Liver (tissue), 9 donors: ENCODE results near the gene LCN6. TPM values are rescaled to one million over a fixed set of nuclear protein-coding genes. Genes with fewer than 3 reads are reported as not detected.
"Not testable (repeated sequence)": the region's sequence is repeated elsewhere in the genome, so short reads cannot be mapped to it uniquely, and the experiment has no call there.

Experiments used
- DNase-seq: peaks from one replicate; pipeline ENCODE4 v3.0.0-alpha.2; 2017; ENCODE audit warnings: low spot score
- H3K27ac ChIP-seq, 2 donors: one replicate each; pipeline ENCODE4 v1.7.0; 2013; ENCODE audit warnings: inconsistent platforms in 2 of 2, low read length in 2 of 2, control low read depth in 1 of 2, low read depth in 1 of 2, mild to moderate bottlenecking in 1 of 2
- H3K27me3 ChIP-seq, 4 donors: one replicate each; pipeline versions ENCODE4 v1.6.1 to v1.7.0; 2013; ENCODE audit warnings: low read length in 3 of 4, inconsistent platforms in 1 of 4, mild to moderate bottlenecking in 1 of 4, moderate library complexity in 1 of 4; ENCODE audit not compliant: control insufficient read depth in 4 of 4, insufficient read depth in 4 of 4
- H3K36me3 ChIP-seq, 4 donors: one replicate each; pipeline versions ENCODE4 v1.6.1 to v1.7.0; 2013; ENCODE audit warnings: low read length in 3 of 4, mild to moderate bottlenecking in 3 of 4, low read depth in 1 of 4, moderate library complexity in 1 of 4; ENCODE audit not compliant: control insufficient read depth in 4 of 4, insufficient read depth in 3 of 4
- H3K4me1 ChIP-seq, 4 donors: one replicate each; pipeline versions ENCODE4 v1.6.1 to v1.7.0; 2013; ENCODE audit warnings: low read length in 3 of 4, mild to moderate bottlenecking in 3 of 4, moderate library complexity in 1 of 4; ENCODE audit not compliant: control insufficient read depth in 4 of 4, insufficient read depth in 4 of 4
- H3K4me3 ChIP-seq, 3 donors: one replicate each; pipeline versions ENCODE4 v1.6.1 to v1.7.0; 2013; ENCODE audit warnings: low read length in 3 of 3, control low read depth in 1 of 3, low read depth in 1 of 3, mild to moderate bottlenecking in 1 of 3
- H3K9ac ChIP-seq, 2 donors: one replicate each; pipeline ENCODE4 v1.7.0; 2013; ENCODE audit warnings: low read length in 2 of 2, mild to moderate bottlenecking in 2 of 2, moderate library complexity in 2 of 2, control low read depth in 1 of 2, low read depth in 1 of 2
- H3K9me3 ChIP-seq, 4 donors: one replicate each; pipeline versions ENCODE4 v1.6.1 to v1.7.0; 2013; ENCODE audit warnings: low read length in 3 of 4; ENCODE audit not compliant: control insufficient read depth in 4 of 4
- EGR1 ChIP-seq, 2 donors: IDR thresholded peaks; 2 replicates each; pipeline ENCODE4 v1.6.1; 2016 to 2018; ENCODE audit warnings: antibody characterized with exemption in 2 of 2, low read depth in 2 of 2
- FOXA1 ChIP-seq: IDR thresholded peaks from 2 replicates; pipeline ENCODE4 v1.6.1; 2016; ENCODE audit warnings: antibody characterized with exemption
- FOXA2 ChIP-seq: IDR thresholded peaks from 2 replicates; pipeline ENCODE4 v1.6.1; 2016; ENCODE audit warnings: antibody characterized with exemption
- GABPA ChIP-seq, 2 donors: IDR thresholded peaks in 1 of 2; conservative IDR thresholded peaks in 1 of 2; 2 replicates each; pipeline ENCODE4 v1.6.1; 2016; ENCODE audit warnings: antibody characterized with exemption in 2 of 2, mild to moderate bottlenecking in 1 of 2, moderate library complexity in 1 of 2
- HNF4A ChIP-seq, 2 donors: conservative IDR thresholded peaks; 2 replicates each; pipeline ENCODE4 v1.6.1; 2016; ENCODE audit warnings: antibody characterized with exemption in 2 of 2, mild to moderate bottlenecking in 2 of 2
- HNF4G ChIP-seq: IDR thresholded peaks from 2 replicates; pipeline ENCODE4 v1.6.1; 2016; ENCODE audit warnings: antibody characterized with exemption
- JUND ChIP-seq, 2 donors: IDR thresholded peaks; 2 replicates each; pipeline ENCODE4 v1.6.1; 2016; ENCODE audit warnings: antibody characterized with exemption in 2 of 2
- RAD21 ChIP-seq, 2 donors: IDR thresholded peaks; 2 replicates each; pipeline ENCODE4 v1.6.1; 2016; ENCODE audit warnings: antibody characterized with exemption in 2 of 2, mild to moderate bottlenecking in 2 of 2
- TAF1 ChIP-seq: conservative IDR thresholded peaks from 2 replicates; pipeline ENCODE4 v1.6.1; 2016; ENCODE audit warnings: antibody characterized with exemption, mild to moderate bottlenecking
- YY1 ChIP-seq: IDR thresholded peaks from 2 replicates; pipeline ENCODE4 v1.6.1; 2016; ENCODE audit warnings: antibody characterized with exemption, mild to moderate bottlenecking
- WGBS: extraction: QIAGEN DNeasy Blood & Tissue Kit; methylation state at CpG from one replicate; pipeline ENCODE4 v1.1.7; 2013; 5-methylcytosine and 5-hydroxymethylcytosine counted together
- polyA plus RNA-seq, 2 donors: library from polyadenylated mRNA; stranded (reverse) in 1 of 2; unstranded in 1 of 2; fragments of 200-250 nt in 1 of 2; fragments of >200 nt in 1 of 2; fragmentation: Nextera tagmentation in 1 of 2; extraction: Ambion mirVana in 1 of 2; gene quantifications; one replicate each; pipeline versions ENCODE4 v1.2.1 to v1.2.3, GENCODE V29; 2013 to 2015
- total RNA-seq, 2 donors: library from RNA; depleted of rRNA; stranded (reverse); fragments of >200 nt; gene quantifications; one replicate each; pipeline ENCODE4 v1.2.3, GENCODE V29; 2014
- TF ChIP-seq, protein P1 (sequence below): IDR thresholded peaks from 2 replicates; pipeline ENCODE4 v1.6.1; 2016; ENCODE audit warnings: antibody characterized with exemption
- TF ChIP-seq, protein P2 (sequence below): IDR thresholded peaks from 2 replicates; pipeline ENCODE4 v1.6.1; 2016; ENCODE audit warnings: antibody characterized with exemption
- TF ChIP-seq, protein P3 (sequence below): fragments of 150-350 bp; IDR thresholded peaks from 2 replicates; pipeline ENCODE4 v1.5.1; 2017; ENCODE audit warnings: improper control_type of control experiment, low read depth, low read length; ENCODE audit not compliant: missing input control
- TF ChIP-seq, protein P4 (sequence below): IDR thresholded peaks from 2 replicates; pipeline ENCODE4 v1.6.1; 2016; ENCODE audit warnings: antibody characterized with exemption
- donor health status: healthy.
- donor health status: healthy.
- donor health status: healthy.
- donor health status: healthy.
- donor health status: healthy.

The LCN6 gene
- total and polyA plus RNA-seq, 4 donors, result 0.14 to 0.32 TPM; not detected in 2

- Histone ChIP-seq H3K4me1 (no peaks in the 10 kb centered on the region), H3K9ac (no peak overlapping the region), H3K4me3 (no peak overlapping the region), H3K27ac (no peak overlapping the region), H3K9me3 (peaks cover 0 to 8% (median 1%) of the 10 kb centered on the region in 4 donors), H3K36me3 (no peaks in the 10 kb centered on the region), H3K27me3 (no peaks in the 10 kb centered on the region)
- TF ChIP-seq JUND (IDR thresholded peaks at IDR 0.05) (no peak), GABPA (IDR thresholded peaks at IDR 0.05 in 1 of 2, conservative IDR thresholded peaks at IDR 0.05 in 1 of 2) (no peak), HNF4A (conservative IDR thresholded peaks at IDR 0.05) (no peak), FOXA2 (no peak), HNF4G (no peak), TAF1 (no peak)
- TF ChIP-seq, protein P1, sequence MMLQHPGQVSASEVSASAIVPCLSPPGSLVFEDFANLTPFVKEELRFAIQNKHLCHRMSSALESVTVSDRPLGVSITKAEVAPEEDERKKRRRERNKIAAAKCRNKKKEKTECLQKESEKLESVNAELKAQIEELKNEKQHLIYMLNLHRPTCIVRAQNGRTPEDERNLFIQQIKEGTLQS, result no peak
- 96% methylated on average over 4 of the region's 4 CpGs for WGBS
- no peak for DNase-seq
Measured at GRCh38 chr9:136756134-136756438, 7.8 kb upstream of the LCN6 start.

GRCh38 chr9:136755302-136756133 lies 7.2 kb upstream of the LCN6 start:
- H3K4me1 ChIP-seq, H3K4me3 ChIP-seq, H3K27me3 ChIP-seq, H3K27ac ChIP-seq, H3K36me3 ChIP-seq, H3K9ac ChIP-seq, DNase-seq: not testable (repeated sequence)
- peaks cover 0 to 10% (median 1%) of the 10 kb centered on the region in 4 donors for H3K9me3 ChIP-seq
- 94% methylated on average over 22 of the region's 22 CpGs for whole genome bisulfite sequencing

GRCh38 chr9:136754626-136755301 lies 6.4 kb upstream of the LCN6 start:
- no peak for DNase-seq
- Histone ChIP-seq H3K9me3 (peaks cover 0 to 10% (median 1%) of the 10 kb centered on the region in 4 donors), H3K27me3 (no peaks in the 10 kb centered on the region), H3K27ac (no peak overlapping the region), H3K4me3 (no peak overlapping the region), H3K4me1 (no peaks in the 10 kb centered on the region), H3K36me3 (no peaks in the 10 kb centered on the region), H3K9ac (no peak overlapping the region)
- TF ChIP-seq, protein P2, sequence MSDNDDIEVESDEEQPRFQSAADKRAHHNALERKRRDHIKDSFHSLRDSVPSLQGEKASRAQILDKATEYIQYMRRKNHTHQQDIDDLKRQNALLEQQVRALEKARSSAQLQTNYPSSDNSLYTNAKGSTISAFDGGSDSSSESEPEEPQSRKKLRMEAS, result no peak
- no peak for TF ChIP-seq GABPA (IDR thresholded peaks at IDR 0.05 in 1 of 2, conservative IDR thresholded peaks at IDR 0.05 in 1 of 2)
- TF ChIP-seq, protein P3, sequence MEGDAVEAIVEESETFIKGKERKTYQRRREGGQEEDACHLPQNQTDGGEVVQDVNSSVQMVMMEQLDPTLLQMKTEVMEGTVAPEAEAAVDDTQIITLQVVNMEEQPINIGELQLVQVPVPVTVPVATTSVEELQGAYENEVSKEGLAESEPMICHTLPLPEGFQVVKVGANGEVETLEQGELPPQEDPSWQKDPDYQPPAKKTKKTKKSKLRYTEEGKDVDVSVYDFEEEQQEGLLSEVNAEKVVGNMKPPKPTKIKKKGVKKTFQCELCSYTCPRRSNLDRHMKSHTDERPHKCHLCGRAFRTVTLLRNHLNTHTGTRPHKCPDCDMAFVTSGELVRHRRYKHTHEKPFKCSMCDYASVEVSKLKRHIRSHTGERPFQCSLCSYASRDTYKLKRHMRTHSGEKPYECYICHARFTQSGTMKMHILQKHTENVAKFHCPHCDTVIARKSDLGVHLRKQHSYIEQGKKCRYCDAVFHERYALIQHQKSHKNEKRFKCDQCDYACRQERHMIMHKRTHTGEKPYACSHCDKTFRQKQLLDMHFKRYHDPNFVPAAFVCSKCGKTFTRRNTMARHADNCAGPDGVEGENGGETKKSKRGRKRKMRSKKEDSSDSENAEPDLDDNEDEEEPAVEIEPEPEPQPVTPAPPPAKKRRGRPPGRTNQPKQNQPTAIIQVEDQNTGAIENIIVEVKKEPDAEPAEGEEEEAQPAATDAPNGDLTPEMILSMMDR, result no peak
- TF ChIP-seq, protein P1, result no peak
- TF ChIP-seq EGR1 (IDR thresholded peaks at IDR 0.05; ENCODE audit: low read depth in 2 of 2), result no peak
- TF ChIP-seq, protein P4, sequence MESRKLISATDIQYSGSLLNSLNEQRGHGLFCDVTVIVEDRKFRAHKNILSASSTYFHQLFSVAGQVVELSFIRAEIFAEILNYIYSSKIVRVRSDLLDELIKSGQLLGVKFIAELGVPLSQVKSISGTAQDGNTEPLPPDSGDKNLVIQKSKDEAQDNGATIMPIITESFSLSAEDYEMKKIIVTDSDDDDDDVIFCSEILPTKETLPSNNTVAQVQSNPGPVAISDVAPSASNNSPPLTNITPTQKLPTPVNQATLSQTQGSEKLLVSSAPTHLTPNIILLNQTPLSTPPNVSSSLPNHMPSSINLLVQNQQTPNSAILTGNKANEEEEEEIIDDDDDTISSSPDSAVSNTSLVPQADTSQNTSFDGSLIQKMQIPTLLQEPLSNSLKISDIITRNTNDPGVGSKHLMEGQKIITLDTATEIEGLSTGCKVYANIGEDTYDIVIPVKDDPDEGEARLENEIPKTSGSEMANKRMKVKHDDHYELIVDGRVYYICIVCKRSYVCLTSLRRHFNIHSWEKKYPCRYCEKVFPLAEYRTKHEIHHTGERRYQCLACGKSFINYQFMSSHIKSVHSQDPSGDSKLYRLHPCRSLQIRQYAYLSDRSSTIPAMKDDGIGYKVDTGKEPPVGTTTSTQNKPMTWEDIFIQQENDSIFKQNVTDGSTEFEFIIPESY, result no peak
- no peak for TF ChIP-seq YY1
- TF ChIP-seq HNF4G, result no peak
- no peak for TF ChIP-seq FOXA1
- TF ChIP-seq RAD21 (IDR thresholded peaks at IDR 0.05), result no peak
- no peak for TF ChIP-seq HNF4A (conservative IDR thresholded peaks at IDR 0.05)
- TF ChIP-seq FOXA2, result no peak
- WGBS, result 90% methylated on average over 24 of the region's 24 CpGs
